Measurements from ENCODE around the gene ECM1.

Gene ECM1

GRCh38 chr1:150521196-150521968, 13.5 kb downstream of the ECM1 start:
- no peak for TF ChIP-seq FOXM1 (IDR thresholded peaks at IDR 0.05; ENCODE audit: borderline replicate concordance, low read depth)

- TF ChIP-seq MAX (IDR thresholded peaks at IDR 0.05) (no peak), EGR1 (IDR thresholded peaks at IDR 0.05) (no peak), NFIC (IDR thresholded peaks at IDR 0.05) (no peak), ZBTB7A (IDR thresholded peaks at IDR 0.05; ENCODE audit: low read depth) (no peak), USF1 (IDR thresholded peaks at IDR 0.05) (no peak), TEAD4 (IDR thresholded peaks at IDR 0.05) (no peak), CREB1 (IDR thresholded peaks at IDR 0.05; ENCODE audit: low read depth) (no peak), RAD21 (IDR thresholded peaks at IDR 0.05; ENCODE audit: low read depth) (no peak)
Measured at GRCh38 chr1:150525348-150525747, 17.4 kb downstream of the ECM1 start.

GRCh38 chr1:150528196-150528595, 20.3 kb downstream of the ECM1 start:
- no peak for TF ChIP-seq CREB1 (IDR thresholded peaks at IDR 0.05; ENCODE audit: low read depth)
- TF ChIP-seq ZBTB7A (IDR thresholded peaks at IDR 0.05; ENCODE audit: low read depth), result no peak
- no peak for TF ChIP-seq RAD21 (IDR thresholded peaks at IDR 0.05; ENCODE audit: low read depth)
- no peak for TF ChIP-seq TCF12 (IDR thresholded peaks at IDR 0.05; ENCODE audit: low read depth)
- no peak for TF ChIP-seq MAX (IDR thresholded peaks at IDR 0.05)
- no peak for TF ChIP-seq FOXM1 (IDR thresholded peaks at IDR 0.05; ENCODE audit: borderline replicate concordance, low read depth)
- no peak for TF ChIP-seq NFIC (IDR thresholded peaks at IDR 0.05)
- TF ChIP-seq USF1 (IDR thresholded peaks at IDR 0.05), result no peak
- TF ChIP-seq EGR1 (IDR thresholded peaks at IDR 0.05), result no peak
- no peak for TF ChIP-seq YY1 (IDR thresholded peaks at IDR 0.05; ENCODE audit: low read depth)
- TF ChIP-seq TEAD4 (IDR thresholded peaks at IDR 0.05), result no peak
- TF ChIP-seq CEBPB (IDR thresholded peaks at IDR 0.05), result no peak
- TF ChIP-seq EP300 (IDR thresholded peaks at IDR 0.05; ENCODE audit: borderline replicate concordance), result no peak
- no peak for TF ChIP-seq TAF1 (IDR thresholded peaks at IDR 0.05; ENCODE audit: low read depth)
- TF ChIP-seq REST (IDR thresholded peaks at IDR 0.05; ENCODE audit: low read depth), result no peak

- TF ChIP-seq EP300 (IDR thresholded peaks at IDR 0.05; ENCODE audit: borderline replicate concordance), result no peak
- TF ChIP-seq TCF12 (IDR thresholded peaks at IDR 0.05; ENCODE audit: low read depth), result no peak
- TF ChIP-seq YY1 (IDR thresholded peaks at IDR 0.05; ENCODE audit: low read depth), result no peak
Measured at GRCh38 chr1:150529017-150529416, 21.1 kb downstream of the ECM1 start.

GRCh38 chr1:150530491-150531159, 22.7 kb downstream of the ECM1 start:
- no peak for TF ChIP-seq MAX (IDR thresholded peaks at IDR 0.05)
- no peak for TF ChIP-seq CREB1 (IDR thresholded peaks at IDR 0.05; ENCODE audit: low read depth)
- no peak for TF ChIP-seq CEBPB (IDR thresholded peaks at IDR 0.05)
- TF ChIP-seq TCF12 (IDR thresholded peaks at IDR 0.05; ENCODE audit: low read depth), result no peak
- TF ChIP-seq TEAD4 (IDR thresholded peaks at IDR 0.05), result no peak
- TF ChIP-seq FOXM1 (IDR thresholded peaks at IDR 0.05; ENCODE audit: borderline replicate concordance, low read depth), result no peak
- TF ChIP-seq EGR1 (IDR thresholded peaks at IDR 0.05), result no peak
- no peak for TF ChIP-seq NFIC (IDR thresholded peaks at IDR 0.05)
- TF ChIP-seq USF1 (IDR thresholded peaks at IDR 0.05), result no peak
- no peak for TF ChIP-seq TAF1 (IDR thresholded peaks at IDR 0.05; ENCODE audit: low read depth)
- TF ChIP-seq RAD21 (IDR thresholded peaks at IDR 0.05; ENCODE audit: low read depth), result no peak

- TF ChIP-seq TAF1 (IDR thresholded peaks at IDR 0.05; ENCODE audit: low read depth), result no peak
- no peak for TF ChIP-seq CEBPB (IDR thresholded peaks at IDR 0.05)
- TF ChIP-seq MAX (IDR thresholded peaks at IDR 0.05), result no peak
- no peak for TF ChIP-seq TEAD4 (IDR thresholded peaks at IDR 0.05)
- no peak for TF ChIP-seq YY1 (IDR thresholded peaks at IDR 0.05; ENCODE audit: low read depth)
- no peak for TF ChIP-seq REST (IDR thresholded peaks at IDR 0.05; ENCODE audit: low read depth)
Measured at GRCh38 chr1:150532860-150533259, 25.0 kb downstream of the ECM1 start.
